ENCODE results near the gene PTPRD.
A peak's percentile ranks its signal among the peaks of the same experiment; 100 is the strongest.

PTPRD gene

GRCh38 chr9:8863886-8864544, 1748.8 kb downstream of the PTPRD start:
- DNase-seq (ENCODE audit: low spot score), result no peak

GRCh38 chr9:8863069-8863468, 1749.7 kb downstream of the PTPRD start:
- DNase-seq (ENCODE audit: low spot score), result no peak

GRCh38 chr9:8860925-8861324, 1751.9 kb downstream of the PTPRD start:
- no peak for DNase-seq (ENCODE audit: low spot score)

- DNase-seq (ENCODE audit: low spot score), result no peak
Observed at GRCh38 chr9:8860086-8860485, 1752.7 kb downstream of the PTPRD start.

- no peak for DNase-seq (ENCODE audit: low spot score)
Observed at GRCh38 chr9:8859416-8859815, 1753.4 kb downstream of the PTPRD start.

- no peak for DNase-seq (ENCODE audit: low spot score)
Observed at GRCh38 chr9:8858596-8859161, 1754.1 kb downstream of the PTPRD start.

- peak; percentile 81 for DNase-seq (ENCODE audit: low spot score)
Observed at GRCh38 chr9:8857926-8858595, 1754.7 kb downstream of the PTPRD start.

- peak; percentile 79 for DNase-seq (ENCODE audit: low spot score)
Observed at GRCh38 chr9:8857068-8857925, 1755.5 kb downstream of the PTPRD start.

GRCh38 chr9:8856396-8857067, 1756.3 kb downstream of the PTPRD start:
- DNase-seq (ENCODE audit: low spot score), result no peak

- DNase-seq (ENCODE audit: low spot score), result peak; percentile 32
Observed at GRCh38 chr9:8855046-8855445, 1757.8 kb downstream of the PTPRD start.

GRCh38 chr9:8852301-8852864, 1760.4 kb downstream of the PTPRD start:
- DNase-seq (ENCODE audit: low spot score), result no peak

GRCh38 chr9:8850914-8851313, 1761.9 kb downstream of the PTPRD start:
- no peak for DNase-seq (ENCODE audit: low spot score)

GRCh38 chr9:8845808-8846207, 1767.0 kb downstream of the PTPRD start:
- DNase-seq (ENCODE audit: low spot score), result no peak

GRCh38 chr9:8845376-8845775, 1767.4 kb downstream of the PTPRD start:
- no peak for DNase-seq (ENCODE audit: low spot score)

- no peak for DNase-seq (ENCODE audit: low spot score)
Observed at GRCh38 chr9:8844549-8844948, 1768.3 kb downstream of the PTPRD start.

- no peak for DNase-seq (ENCODE audit: low spot score)
Observed at GRCh38 chr9:8842402-8843193, 1770.2 kb downstream of the PTPRD start.

GRCh38 chr9:8838136-8838535, 1774.7 kb downstream of the PTPRD start:
- DNase-seq (ENCODE audit: low spot score), result no peak

- no peak for DNase-seq (ENCODE audit: low spot score)
Observed at GRCh38 chr9:8835291-8835690, 1777.5 kb downstream of the PTPRD start.

- DNase-seq (ENCODE audit: low spot score), result no peak
Observed at GRCh38 chr9:8832955-8833354, 1779.8 kb downstream of the PTPRD start.

- no peak for DNase-seq (ENCODE audit: low spot score)
Observed at GRCh38 chr9:8832386-8832785, 1780.4 kb downstream of the PTPRD start.

GRCh38 chr9:8831568-8831967, 1781.2 kb downstream of the PTPRD start:
- no peak for DNase-seq (ENCODE audit: low spot score)
